NCI-H2227 (cell line): ENCODE results near the gene CCDC12.

Source experiments
- DNase-seq: peaks from one replicate; lab custom pipeline; 2025; ENCODE audit not compliant: unreplicated experiment; lab: John Stamatoyannopoulos, UW

The CCDC12 gene

DNA sequence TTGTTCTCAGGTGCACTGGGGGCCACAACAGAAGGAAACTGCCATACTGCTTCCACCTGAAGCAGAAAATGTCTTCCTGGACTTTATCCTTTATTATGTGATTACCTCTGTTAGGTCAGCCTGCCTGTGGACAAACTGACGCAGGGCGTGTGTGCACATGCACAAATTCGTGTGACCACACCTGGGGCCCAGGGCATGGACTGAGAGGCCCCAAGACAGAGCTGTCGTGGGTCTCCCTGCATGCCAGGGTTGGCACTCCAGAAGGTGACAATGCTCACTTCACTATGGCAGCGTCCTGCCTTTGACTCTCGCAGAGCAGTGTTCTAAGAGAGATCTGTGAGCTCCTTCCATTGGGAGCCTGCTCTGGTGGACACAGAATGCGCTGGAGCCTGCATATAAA is 34.5 kb downstream of the CCDC12 start:
- no peak for DNase-seq

DNA sequence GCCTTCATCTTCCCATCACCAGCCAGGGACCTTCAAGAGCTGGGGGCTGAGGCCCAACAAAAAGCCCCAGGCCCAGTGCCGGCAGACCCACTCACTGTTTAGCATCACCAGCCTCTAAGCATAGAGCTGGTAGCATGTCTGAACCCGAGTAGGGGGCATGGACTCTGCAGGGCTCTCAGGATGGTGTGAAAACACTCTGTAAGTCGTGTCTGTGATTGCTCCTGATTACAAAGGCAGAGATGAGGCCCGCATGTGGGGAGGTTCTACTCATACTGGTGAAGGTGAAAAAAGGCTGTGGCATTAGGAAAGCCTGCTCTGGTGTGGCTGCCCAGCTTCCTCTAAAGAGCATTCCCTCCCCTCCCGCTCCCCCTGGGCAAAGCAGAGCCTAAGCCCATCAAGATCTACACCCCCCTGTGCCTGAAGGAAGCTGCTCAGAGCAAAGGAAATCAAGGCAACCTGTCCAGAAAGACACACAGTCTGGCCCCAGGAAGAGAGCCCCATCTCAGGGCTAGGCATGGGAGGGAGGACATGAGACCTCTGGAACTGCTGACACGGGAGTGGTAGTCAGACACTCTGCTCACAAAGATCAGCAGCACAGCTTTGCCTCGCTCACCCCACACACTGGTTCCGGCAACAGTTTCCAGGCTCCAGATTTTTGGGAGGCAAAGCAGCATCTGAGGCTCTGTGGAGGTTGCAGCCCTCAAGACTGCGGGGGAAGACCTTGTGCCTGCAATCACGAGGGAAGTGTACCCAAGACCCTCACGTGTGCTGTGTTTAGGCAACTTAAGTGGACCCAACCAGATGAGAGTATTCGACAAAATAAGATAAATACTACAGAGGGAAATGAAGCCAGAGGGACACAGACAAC is 36.7 kb downstream of the CCDC12 start:
- DNase-seq: no peak

- DNase-seq: no peak
Measured at GRCh38 chr3:46938118-46938517, 38.4 kb downstream of the CCDC12 start.

DNA sequence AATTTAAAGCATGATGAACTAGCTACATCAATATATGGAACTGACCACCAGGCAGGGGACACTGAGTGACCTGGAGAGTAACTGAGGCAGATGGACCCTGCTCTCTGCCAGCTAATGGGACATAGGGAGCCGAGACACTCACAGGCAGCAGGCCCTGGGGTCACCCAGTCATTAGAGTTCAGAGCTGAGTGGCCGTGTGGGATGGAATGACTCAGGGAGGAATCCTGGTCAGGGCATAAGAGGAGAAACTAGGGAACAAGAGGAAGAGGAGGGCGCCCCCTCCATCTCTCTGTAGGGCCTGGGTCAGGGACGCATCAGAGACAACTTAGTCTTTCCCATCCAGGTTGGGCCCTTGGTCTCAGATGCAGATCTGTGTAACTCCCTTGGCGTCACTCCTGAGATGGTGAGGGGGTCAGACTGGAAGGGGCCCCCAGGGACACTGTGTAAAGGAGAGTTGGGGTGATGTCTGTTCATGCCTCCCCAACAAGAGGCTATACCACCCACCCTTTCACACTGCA is 39.8 kb downstream of the CCDC12 start:
- DNase-seq: no peak

GRCh38 chr3:46935989-46936558 is 40.5 kb downstream of the CCDC12 start:
- no peak for DNase-seq

- DNase-seq: peak; percentile 16
Measured at GRCh38 chr3:46935168-46935858, 41.2 kb downstream of the CCDC12 start.

- DNase-seq: no peak
Measured at GRCh38 chr3:46934498-46935167, 41.9 kb downstream of the CCDC12 start.

GRCh38 chr3:46934072-46934471 is 42.5 kb downstream of the CCDC12 start:
- DNase-seq: no peak

GRCh38 chr3:46933261-46933660 is 43.3 kb downstream of the CCDC12 start:
- no peak for DNase-seq

DNA sequence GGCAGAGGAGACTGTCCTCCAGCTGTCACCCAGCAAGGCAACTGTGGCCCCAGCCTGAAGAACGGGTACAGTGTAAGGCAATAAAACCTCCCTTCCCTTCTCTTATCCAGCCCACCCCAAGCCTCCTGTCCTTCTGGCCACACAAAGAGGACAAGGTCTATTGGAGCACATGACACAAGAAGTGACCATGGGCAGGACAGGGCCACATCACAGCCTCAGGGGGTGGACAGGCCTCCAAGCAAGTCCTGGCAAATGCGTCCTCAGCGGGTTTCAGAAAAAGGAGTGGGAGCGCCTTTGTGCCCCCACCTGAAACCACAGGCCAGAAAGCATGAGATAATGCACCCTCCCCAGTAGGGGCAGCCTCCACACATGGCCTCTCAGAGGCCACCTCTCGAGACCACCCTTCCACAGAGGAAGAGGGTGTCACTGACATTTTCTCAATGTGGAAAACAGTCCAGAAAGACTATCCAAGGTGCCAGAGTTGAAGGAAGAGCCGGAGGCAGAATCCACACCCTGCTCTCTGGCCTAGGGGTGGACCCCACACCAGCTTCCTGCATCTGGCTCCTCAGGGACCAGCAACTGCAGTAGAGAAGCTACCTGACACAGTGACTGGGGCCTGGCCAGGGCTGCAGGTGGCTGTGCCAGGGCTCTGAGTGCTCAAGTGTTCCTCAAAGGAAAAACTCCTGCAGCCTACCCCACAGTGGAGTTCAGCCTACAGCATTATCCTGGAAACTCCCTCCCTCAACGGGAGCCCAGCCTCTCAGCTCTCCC is 43.9 kb downstream of the CCDC12 start:
- DNase-seq: no peak

GRCh38 chr3:46931631-46932331 is 44.8 kb downstream of the CCDC12 start:
- peak; percentile 27 for DNase-seq

DNA sequence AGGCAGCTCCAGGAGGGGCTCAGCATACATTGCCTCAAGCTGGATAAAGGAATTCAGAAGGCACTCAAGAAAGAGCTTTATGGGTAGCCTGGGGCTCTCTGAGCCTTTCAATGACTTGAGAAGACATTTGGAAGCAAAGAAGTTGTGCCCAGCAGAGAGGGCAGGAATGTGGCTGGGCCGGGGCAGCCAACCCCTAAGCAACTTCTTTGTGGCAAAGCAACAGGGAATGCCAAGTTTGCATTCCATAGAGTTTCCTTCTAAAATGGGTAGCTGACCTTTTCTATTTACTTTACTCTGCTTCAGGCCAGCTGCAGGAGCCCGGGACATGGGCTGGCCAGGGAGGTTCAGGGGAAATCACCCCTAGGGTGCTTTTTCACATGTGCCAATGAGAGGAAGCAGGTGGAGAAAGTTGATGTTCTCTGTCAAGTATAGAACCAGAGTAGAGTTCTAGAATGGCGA is 45.6 kb downstream of the CCDC12 start:
- no peak for DNase-seq

GRCh38 chr3:46930166-46930944 is 46.2 kb downstream of the CCDC12 start:
- DNase-seq: no peak

DNA sequence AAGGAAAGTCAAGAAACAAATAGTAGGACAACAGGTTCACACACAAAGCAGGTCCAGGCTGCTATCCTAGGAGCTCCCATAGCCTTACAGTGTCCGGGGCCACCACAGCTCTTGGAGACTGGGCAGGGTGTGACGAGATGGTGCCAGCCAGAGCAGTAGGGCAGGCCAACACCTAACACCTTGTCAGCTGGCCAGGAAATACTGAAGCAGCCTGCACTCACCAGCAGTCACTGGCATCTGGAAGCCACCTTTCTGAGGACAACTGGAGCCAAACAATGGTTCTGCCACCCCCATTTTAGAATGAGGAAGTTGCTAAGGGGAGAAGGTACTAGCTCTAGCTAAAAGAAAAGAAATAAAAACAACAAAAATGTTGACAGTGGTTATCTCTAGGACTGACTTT is 47.2 kb downstream of the CCDC12 start:
- DNase-seq: no peak

- no peak for DNase-seq
Measured at GRCh38 chr3:46928282-46928681, 48.3 kb downstream of the CCDC12 start.

- DNase-seq: no peak
Measured at GRCh38 chr3:46927718-46928073, 48.8 kb downstream of the CCDC12 start.

- DNase-seq: no peak
Measured at GRCh38 chr3:46926871-46927717, 49.5 kb downstream of the CCDC12 start.

DNA sequence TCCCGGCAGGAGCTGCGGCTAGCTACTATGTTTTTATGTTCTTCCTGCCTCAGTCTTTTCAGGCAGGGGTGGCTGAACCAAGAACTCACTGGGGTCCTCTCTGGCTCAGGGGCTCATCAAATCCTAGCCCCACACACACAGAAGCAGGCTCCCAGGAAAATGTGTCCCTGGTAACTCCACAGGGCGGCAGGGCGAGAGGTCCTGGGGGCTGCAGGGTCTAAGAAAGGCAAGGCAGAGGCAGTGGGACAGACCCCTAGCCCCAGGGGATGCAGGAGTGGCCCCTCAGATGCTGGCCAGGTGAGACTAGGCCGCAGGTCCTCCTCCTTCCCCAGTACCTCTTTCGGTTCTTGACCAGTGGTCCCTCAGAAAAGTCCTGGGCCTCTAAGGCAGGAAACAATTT is 50.1 kb downstream of the CCDC12 start:
- DNase-seq: no peak
